HG03280 (cell line): ENCODE measurements around the gene ELN.
"Not testable (repeated sequence)": the region's sequence is repeated elsewhere in the genome, so short reads cannot be mapped to it uniquely, and the experiment has no call there.

Experiments
- ATAC-seq: cut with Tn5 transposase; IDR thresholded peaks from one replicate; pipeline ENCODE4 v1.9.1; 2021; ENCODE audit warnings: mild to moderate bottlenecking, moderate library complexity; ENCODE audit not compliant: unreplicated experiment

Gene ELN

DNA sequence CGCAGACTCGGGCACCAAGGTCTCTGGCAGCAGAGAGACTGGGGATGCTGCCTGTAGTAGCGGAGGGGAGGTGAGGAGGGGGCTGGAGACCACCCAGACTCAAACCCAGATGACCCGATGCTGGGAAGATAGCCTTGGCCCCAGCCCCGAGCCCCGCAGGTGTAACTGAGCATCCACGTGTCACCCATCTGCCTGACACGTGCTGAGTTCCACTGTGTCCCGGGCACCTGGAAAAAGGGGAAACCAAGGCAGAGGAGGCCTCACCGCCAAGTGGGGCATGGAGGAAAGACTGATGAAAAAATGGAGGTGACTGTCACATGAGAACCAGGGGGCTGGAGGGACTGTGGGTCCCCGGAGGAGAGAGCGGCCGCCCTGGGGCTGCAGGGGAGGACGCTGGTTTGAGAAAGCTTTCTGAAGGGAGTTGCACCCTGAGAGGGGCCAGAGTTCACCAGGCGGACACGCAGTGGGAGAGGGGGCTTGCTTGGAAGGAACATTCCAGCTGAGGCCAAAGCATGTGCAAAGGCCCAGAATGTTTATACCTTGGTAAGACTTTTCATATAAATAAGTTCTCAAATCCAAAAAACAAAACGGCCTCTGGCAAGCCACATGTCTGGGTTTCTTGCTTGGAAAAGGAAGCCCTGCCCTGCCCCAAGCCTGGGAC, 27.4 kb upstream of the ELN start:
- ATAC-seq, result no peak

DNA sequence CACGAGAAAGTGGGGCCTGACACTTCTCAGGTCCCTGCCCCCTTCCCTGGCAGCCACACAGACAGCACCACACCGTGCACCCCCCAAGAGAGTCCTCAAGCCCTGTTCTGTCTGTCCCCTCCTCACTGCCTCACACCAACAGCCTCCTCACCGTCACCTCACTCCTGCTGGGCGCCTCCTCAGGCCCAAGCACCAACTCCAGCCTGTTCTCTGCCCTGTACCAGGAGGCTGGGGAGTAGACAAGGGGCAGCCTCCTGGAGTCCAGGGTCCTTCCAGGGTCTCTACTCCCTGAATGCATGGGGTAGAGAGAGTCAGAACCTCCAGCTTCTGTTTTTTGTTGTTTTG, 26.9 kb upstream of the ELN start:
- ATAC-seq, result no peak

DNA sequence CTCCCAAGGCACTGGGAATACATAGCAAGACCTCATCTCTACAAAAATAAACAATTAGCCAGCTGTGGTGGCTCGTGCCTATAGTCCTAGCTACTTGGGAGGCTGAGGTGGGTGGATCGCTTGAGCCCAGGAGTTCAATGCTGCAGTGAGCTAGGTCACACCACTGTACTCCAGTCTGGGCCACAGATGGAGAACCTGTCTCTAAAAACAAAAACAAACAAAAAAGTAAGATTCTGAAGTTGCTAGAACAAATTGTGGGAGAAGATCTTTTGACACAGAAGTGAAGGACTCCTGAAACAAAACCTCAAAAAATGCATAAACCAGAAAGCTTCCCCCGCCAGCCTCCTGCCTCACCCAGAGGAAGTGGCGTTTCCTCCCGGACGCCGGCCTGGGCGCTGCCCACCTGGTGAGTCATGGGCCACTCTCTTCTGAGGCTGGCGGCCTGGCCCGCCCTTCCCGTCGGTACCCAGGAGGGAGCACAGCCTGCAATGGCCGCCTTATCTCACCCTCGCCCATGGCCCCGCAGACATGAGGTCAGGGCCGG, 25.4 kb upstream of the ELN start:
- ATAC-seq, result no peak

DNA sequence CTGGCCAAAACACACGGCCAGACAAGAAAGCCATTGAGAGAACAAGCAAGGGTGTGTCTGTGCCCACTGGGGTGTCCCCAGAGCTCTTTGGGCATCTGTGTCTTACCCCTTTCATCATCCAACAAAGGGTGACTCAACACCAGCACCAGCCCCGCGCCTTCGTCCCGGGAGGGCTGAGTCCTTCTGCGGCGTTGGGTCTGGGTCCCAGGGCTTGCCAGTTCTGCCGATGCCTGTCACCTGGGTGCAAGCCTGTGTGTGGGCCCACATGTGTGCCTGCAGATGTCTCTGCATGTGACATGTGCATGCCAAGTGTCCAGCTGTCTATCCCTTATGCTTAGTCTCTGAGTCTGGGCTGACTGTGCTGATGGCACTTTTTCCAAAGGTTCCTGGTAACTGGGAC, 24.4 kb upstream of the ELN start:
- ATAC-seq, result no peak

DNA sequence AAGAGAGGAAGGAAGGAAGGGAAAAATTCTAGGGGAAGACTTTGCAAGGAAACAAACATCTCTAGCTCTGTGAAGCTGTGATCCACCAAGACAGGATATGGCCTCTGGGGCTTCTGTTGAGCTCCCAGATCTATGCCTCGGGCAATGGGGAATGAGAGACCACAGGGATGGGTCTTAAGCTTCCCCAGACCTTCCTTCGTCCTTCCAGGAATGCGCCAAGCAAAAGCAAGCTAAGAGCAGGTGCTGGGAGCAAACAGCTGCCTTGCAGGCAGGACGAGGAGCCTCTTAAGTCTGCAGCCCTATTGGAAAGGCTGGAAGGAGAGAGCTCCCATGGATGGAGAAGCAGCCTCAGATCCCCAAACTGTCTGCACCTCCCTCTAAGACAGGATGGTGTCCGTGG, 21.9 kb upstream of the ELN start:
- ATAC-seq, result no peak

DNA sequence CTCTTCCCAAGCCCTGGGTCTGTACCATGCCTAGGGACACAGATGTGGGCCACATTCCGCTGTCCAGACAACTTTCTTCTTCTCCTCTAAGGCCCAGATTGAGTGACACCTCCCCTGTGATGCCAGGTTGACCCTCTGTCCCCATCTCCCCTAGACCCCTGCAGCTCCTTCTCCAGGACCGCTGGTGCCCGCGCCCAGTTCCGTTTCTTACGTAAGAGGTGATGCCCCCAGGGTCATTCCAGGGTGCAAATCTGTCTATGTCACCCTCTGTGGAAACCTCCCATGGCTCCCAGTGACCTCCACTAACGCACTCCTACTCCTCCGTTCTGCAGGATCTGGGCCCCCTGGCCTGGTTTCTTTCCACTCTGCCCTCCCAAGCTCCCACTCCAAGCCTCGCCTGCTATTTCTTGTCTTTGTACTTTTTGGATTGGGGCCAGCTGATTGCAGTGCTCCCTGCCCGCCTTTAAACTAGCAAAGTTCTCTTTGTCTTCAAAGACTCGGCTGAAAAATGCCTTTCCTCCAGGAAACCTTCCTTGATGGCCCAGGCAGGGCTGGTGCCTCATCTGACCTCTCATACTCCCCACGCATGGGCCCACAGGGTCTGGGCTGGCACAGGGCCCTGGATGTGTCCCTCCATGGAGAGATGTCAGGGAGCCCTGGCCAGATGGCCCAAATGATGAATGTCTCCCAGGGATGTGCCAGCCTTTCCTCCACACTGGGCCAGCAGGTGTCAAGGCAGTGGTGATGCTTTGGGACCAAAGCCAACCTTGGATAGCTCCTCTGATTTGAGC, 21.3 kb upstream of the ELN start:
- no peak for ATAC-seq

DNA sequence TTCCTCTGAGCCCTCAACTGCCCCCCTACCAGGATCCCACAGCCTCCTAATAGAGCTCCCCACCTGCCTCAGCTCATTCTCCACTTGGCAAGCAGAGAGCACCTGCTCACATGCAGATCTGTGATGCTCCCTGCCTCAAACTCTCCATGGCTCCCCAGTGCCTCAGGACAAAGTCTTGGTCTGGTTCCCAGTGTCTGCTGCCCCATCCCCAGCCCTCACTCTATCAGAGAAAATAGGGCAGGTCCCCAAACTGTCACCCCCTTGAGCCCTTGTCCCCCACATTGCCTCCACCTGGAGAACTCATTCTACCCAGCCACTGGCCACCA, 20.8 kb upstream of the ELN start:
- no peak for ATAC-seq

DNA sequence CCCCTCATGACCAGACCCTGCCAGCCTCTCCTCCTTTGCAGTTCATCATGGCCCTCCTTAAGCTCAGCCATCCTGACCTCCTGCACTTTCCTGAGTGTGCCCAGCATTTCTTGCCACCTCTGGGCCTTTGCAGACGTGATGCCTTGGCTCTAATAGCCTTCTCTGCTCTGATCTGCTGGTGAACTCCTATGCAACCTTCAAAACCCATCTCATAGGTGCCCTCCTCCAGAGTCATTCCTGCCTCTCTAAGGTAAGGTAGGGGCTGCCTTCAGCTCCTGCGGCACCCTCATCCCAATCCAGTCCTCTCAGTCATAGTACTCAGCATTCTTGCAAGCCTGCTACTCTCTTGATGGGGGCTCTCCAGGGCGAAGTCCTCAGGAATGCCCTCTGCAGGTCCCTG, 19.3 kb upstream of the ELN start:
- no peak for ATAC-seq

DNA sequence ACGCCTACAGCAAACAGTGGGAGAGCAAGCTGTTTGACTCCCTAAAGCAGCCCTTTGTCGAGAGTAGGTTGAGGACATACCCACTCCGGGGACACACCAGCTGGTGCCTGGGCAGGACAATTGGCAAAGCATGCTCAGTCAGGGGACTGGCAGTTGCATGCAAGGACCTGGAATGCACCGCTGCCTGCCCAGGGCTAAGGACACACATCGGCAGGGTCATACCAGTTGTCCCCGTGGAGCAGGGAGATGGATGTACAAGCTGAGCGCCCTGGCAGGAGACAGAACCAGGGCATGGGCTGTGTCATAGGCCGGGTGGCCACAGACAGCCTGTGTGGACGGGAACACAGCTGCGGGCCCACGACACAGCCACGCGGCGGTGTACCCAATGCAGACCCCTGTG, 18.3 kb upstream of the ELN start:
- no peak for ATAC-seq

DNA sequence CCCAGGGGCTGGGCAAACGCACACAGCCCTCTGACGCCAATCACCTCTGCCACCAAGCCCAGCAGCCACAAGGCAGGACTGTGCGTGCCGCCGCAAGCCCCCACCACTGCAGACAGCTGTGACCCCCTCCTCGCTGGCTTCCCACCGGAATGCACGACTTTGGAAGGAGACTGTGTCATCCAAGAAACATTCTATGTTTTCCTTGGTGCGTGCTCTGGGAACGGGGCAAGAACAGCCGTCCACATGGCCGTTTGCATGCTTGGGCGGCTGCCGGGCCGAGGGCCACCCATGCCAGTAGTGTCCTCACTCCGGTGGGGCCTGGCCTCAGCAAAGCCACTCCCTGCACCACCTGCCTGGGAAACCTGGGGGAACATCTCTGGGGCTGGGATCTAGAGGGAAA, 17.6 kb upstream of the ELN start:
- no peak for ATAC-seq

DNA sequence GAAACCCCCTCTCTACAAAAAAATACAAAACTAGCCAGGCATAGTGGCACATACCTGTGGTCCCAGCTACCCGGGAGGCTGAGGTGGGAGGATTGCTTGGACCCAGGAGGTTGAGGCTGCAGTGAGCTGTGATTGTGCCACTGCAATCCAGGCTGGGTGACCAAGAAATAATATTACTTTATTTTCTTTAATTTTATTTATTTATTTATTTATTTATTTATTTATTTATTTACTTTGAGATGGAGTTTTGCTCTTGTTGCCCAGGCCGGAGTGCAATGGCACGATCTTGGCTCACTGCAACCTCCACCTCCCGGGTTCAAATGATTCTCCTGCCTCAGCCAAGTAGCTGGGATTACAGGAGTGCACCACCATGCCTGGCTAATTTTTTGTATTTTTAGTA, 16.6 kb upstream of the ELN start:
- not testable (repeated sequence) for ATAC-seq

DNA sequence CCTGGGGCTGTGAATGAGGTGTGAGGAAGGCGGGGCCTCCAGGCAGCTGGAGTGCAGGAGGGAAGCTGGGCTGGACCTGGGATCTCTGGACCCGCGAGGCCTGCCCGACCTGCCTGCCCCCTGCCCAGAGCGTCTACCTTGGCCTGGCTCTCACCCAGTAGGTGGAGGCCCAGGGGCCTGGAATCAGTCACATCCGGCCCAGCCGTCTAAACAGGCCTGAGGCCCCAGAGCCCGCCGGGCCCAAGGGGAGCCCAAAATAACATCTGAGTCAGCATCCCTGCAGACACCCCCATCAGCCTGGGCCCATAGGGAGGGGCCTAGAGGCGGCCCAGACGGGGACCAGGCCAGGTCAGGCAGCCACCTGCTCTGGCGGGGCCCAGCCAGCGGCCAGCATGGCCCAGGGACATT, 15.1 kb upstream of the ELN start:
- ATAC-seq, result peak; percentile 94

DNA sequence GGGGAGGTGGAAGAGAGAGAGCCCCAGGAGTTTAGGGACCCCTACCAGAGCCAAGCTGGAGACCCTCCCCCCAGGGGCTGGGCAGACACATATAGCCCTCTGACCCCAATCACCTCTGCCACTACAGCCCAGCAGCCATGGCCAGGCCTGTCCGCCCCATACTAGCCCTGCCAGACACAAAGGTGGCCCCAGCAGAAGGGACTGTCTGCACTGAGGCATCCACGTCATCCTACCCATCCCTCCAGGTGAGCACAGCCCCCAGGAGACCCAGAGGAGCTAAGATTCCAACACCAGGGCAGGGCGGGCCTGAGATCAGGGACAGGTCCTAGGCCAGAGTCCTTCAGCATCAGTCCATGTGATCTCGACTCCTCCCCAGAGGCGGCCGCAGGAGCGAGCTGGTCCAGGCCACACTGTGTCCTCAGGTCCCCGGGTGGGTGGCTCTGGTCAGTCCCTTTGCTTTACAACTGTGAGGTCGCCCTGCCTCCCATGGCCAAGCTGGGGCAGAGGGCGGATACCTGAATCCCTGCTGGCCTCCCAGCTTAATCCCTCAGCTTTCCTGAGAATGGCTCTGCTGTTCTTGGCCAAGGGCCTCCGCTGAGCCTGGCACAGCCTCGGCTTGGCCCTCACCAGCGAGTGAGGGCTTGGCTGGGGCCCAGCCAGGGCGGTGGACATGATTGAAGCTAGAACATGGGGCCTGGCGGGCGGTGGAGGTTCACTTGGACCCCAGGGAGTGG, 14.3 kb upstream of the ELN start:
- ATAC-seq, result no peak

DNA sequence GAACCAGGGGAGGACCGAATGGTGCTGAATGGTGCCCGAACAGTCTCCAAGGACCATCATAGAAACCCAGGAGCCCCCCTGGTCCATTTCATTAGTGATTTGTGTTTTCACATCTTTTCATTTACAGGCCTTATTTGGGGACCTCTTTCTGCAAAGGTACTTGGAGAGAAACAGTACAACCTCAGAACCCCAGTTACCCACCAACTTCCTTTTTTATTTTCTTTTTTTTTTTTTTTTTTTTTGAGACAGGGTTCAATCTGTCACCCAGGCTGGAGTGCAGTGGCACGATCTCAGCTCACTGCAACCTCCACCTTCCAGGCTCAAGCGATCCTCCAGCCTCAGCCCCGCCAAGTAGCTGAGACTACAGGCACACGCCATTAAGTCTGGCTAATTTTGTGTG, 13.0 kb upstream of the ELN start:
- ATAC-seq, result no peak

DNA sequence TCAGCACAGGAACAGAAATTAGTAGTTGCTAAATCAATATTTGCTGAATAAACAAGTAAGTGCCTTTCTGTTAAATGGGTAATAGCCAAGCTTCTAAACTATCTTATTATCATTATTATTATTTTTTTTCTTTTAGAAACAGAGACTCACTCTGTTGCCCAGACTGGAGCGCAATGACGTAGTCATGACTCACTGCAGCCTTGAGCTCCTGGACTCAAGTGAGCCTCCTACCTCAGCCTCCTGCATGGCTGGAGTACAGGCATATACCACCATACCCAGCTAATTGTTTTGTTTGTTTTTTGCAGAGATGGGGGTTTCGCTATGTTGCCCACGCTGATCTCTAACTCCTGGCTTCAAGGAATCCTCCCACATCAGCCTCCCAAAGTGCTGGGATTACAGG, 12.3 kb upstream of the ELN start:
- ATAC-seq, result no peak

DNA sequence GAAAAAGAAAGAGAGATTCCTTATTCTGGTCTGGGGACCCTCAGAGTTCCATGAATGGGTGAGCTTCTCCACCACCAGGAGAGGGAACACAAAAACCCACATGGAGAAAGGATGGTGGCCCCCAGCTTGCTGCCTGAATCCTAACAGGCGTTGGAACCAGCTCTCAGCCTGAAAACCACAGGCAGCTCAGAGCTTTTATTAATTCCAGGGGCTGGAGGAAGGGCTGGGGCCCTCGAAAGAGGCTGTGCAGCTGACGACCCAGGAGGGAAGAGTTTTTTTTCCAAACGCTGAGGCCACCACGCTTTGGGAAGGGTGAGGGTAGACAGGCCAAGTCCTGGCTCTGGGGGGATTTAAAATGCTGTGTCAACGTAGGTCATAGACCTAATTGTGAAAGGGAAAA, 10.8 kb upstream of the ELN start:
- ATAC-seq, result no peak

DNA sequence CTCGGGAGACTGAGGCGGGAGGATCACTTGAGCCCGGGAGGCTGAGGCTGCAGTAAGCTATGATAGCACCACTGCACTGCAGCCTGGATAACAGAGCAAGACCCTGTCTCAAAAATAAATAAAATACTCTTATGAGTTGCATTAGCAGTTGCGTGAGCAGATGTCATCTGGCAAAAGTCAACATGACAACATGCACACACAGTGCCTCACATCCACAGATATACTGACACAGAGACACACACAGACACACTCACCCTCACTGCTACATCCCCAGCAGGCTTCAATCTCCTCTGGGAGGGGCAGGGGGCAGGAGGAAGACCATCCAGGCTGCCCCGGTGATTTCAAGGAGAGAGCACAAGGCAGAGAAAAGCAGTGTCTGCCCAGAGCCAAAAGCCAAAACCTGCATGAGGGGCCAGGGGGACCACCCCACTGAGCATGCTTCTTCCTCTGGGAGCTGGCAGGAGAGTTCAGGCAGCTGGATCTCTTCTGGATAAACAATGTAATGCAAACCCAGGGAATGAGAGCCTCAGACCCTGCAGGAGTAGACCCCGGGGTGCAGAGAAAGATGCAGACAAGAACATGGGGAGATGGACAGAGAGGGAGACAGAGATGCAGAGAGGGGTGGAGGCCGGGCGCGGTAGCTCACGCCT, 9.6 kb upstream of the ELN start:
- ATAC-seq, result no peak

DNA sequence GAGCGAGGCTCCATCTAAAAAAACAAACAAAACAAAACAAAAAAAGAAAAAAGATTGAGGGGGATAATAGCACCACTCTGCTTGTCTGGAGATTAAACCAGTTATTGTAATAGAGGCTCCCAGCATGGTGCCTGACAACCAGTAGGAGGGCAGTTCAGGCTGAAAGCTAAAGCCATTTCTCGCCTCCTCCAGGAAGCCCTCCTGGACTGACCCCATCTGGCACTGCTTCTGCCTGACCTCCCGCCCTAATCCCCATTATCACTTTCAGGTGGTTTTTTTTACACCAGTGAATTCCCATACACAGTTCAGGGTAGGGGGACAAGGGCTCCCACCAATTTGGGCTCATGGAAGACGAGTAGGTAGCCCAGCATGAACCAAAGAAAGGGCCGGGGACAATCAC, 8.8 kb upstream of the ELN start:
- ATAC-seq, result no peak

DNA sequence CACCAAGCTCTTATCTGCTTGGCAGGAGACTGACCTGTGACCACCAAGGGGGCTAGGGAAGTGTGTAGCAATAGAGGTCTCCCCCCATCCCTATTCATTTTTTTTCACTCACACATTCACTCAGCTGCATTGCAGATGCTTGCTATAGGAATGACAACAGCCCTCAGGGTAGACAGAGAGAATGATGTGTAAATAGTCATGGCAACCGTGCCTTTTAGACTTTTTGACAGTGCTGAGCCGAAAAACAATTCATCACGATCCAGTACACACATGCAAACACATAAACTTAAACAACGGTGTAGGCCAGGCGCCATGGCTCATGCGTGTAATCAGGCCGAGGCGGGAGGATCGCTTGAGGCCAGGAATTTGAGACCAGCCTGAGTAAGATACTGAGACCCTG, 7.6 kb upstream of the ELN start:
- ATAC-seq, result no peak

DNA sequence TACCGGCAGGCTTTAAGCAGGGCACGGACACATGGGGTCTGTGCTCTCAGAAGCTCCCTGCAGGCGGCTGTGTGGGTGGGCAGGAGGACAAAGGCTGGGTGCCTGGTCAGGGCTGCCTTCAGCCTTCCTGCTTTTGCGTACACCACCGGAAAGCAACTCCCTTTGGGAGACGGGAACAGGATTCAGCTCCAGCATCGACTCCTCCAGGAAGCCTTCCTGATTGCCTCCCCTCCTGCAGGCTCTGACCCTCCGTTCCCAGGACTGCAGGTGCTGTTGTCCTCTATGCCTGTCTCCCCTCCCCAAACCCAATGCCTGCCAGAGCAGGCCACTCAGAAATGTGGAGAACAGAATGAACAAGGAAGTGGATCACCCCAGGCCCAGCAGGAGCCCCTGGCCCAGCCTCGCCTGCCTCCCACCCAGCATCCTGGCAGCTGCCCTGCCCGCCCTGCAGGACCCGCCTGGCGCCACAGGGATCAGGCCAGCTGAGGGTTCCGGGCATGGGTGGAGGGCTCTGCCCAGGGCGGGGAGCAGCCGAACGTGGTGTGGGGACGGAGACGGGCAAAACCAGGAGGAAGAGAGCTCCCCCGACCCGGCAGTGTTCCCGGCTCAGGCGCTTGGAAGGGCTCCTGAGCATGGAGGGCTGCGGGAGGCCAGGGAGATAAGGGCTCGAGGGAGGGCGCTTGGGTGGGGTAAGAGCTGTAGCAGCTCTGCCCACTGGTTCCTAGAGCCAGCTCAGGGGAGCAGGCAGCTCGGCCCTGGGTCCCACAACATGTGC, 6.2 kb upstream of the ELN start:
- ATAC-seq, result no peak

DNA sequence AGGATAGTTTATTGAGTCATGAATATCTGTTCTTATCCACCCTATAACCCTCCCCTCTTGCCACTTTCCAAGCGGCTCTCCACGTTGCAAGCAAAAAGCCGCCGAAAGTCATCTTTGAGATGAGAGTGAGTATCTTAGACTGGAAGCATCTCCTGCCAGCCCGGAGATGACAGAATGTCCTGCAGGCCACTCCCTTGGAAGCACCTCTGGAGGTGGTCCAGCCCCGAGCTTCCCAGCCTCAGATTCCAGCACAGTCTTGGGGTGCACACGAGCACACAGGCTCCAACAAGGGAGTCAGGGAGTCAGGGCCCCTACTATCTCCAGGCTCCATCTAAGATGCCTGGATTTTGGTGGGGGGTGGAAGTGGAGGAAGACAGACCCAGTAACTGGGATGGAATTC, 5.5 kb upstream of the ELN start:
- ATAC-seq, result no peak
